Measurements from ENCODE around the gene AKAP12.

The AKAP12 gene

DNA sequence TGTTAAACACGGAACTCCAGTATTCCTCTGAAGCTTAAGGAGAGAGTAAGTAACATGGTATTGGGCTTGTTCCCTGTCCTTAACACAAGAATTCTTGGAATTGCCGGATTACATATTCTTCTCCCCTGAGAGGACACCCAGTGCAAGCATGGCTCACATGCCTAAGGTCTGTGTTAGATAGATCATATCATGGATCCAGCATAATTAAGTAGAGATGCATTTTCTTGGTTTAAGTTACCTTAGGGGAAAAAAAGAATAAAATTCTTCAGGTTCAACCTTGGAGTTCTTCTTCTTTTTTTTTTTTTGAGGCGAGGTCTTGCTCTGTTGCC lies 53.9 kb downstream of the AKAP12 start:
- TF ChIP-seq REST (IDR thresholded peaks at IDR 0.05; ENCODE audit: low read depth) (no peak), CEBPB (IDR thresholded peaks at IDR 0.05) (no peak), YY1 (IDR thresholded peaks at IDR 0.05; ENCODE audit: low read depth) (no peak), TEAD4 (IDR thresholded peaks at IDR 0.05) (no peak), FOXM1 (IDR thresholded peaks at IDR 0.05; ENCODE audit: borderline replicate concordance, low read depth) (no peak), NFIC (IDR thresholded peaks at IDR 0.05) (no peak), TCF12 (IDR thresholded peaks at IDR 0.05; ENCODE audit: low read depth) (no peak), ZBTB7A (IDR thresholded peaks at IDR 0.05; ENCODE audit: low read depth) (no peak), EP300 (IDR thresholded peaks at IDR 0.05; ENCODE audit: borderline replicate concordance) (no peak), RAD21 (IDR thresholded peaks at IDR 0.05; ENCODE audit: low read depth) (no peak), TAF1 (IDR thresholded peaks at IDR 0.05; ENCODE audit: low read depth) (no peak), EGR1 (IDR thresholded peaks at IDR 0.05) (no peak), CREB1 (IDR thresholded peaks at IDR 0.05; ENCODE audit: low read depth) (no peak)
- TF ChIP-seq, protein P1, sequence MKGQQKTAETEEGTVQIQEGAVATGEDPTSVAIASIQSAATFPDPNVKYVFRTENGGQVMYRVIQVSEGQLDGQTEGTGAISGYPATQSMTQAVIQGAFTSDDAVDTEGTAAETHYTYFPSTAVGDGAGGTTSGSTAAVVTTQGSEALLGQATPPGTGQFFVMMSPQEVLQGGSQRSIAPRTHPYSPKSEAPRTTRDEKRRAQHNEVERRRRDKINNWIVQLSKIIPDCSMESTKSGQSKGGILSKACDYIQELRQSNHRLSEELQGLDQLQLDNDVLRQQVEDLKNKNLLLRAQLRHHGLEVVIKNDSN (IDR thresholded peaks at IDR 0.05) = no peak
- TF ChIP-seq, protein P2, sequence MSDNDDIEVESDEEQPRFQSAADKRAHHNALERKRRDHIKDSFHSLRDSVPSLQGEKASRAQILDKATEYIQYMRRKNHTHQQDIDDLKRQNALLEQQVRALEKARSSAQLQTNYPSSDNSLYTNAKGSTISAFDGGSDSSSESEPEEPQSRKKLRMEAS (IDR thresholded peaks at IDR 0.05) = no peak

DNA sequence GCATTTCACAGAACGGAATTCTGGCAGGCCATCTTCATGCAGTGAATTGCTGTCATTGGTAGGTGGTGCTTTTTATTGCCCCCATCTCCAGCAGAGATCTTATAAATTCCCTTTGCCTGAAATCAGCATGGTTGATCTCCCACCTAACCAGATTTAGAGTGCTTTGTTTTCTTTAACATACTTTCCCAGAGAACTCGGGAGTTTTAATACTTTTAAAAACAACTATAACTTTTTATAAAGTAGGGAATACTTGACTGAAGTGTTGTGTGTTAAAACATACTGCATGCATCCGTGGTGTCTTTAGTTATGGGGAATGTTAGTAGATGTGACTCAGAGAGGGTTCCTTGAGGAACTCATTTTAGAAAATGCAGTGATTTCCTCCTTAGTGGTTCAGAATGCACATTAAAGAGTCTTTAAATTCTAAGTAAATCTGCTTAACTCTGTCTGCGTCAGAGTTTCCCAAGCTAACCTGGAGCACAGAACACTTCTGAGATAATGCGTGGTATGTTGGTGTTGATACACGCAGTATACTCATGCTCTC lies 54.9 kb downstream of the AKAP12 start:
- TF ChIP-seq CEBPB (IDR thresholded peaks at IDR 0.05) = no peak
- no peak for TF ChIP-seq ZBTB7A (IDR thresholded peaks at IDR 0.05; ENCODE audit: low read depth)

DNA sequence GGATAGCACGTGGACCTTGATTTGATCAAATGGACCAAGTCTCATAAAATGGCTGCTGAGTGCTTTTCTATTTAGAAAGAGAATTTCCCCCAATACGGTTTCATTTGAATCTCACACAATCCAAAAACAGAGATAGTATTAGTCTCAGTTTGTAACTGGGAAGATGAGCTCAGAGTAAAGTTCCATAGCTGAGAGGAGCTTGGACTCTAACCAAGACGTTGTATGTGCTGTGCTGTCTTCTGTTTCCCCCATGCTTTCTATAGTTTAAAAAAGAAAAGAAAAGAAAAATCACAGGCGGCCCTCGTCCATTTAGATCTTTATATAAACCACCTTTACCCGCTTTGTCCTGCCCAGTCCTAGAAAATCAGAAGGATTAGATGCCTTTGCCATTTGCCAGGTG lies 58.1 kb downstream of the AKAP12 start:
- TF ChIP-seq ZBTB7A (IDR thresholded peaks at IDR 0.05; ENCODE audit: low read depth) = no peak
- no peak for TF ChIP-seq CREB1 (IDR thresholded peaks at IDR 0.05; ENCODE audit: low read depth)
- TF ChIP-seq FOXM1 (IDR thresholded peaks at IDR 0.05; ENCODE audit: borderline replicate concordance, low read depth) = no peak
- TF ChIP-seq EGR1 (IDR thresholded peaks at IDR 0.05) = no peak
- TF ChIP-seq, protein P1 (IDR thresholded peaks at IDR 0.05) = no peak
- TF ChIP-seq CEBPB (IDR thresholded peaks at IDR 0.05) = no peak
- TF ChIP-seq TEAD4 (IDR thresholded peaks at IDR 0.05) = no peak
- no peak for TF ChIP-seq EP300 (IDR thresholded peaks at IDR 0.05; ENCODE audit: borderline replicate concordance)
- TF ChIP-seq REST (IDR thresholded peaks at IDR 0.05; ENCODE audit: low read depth) = no peak
- TF ChIP-seq YY1 (IDR thresholded peaks at IDR 0.05; ENCODE audit: low read depth) = no peak
- TF ChIP-seq TCF12 (IDR thresholded peaks at IDR 0.05; ENCODE audit: low read depth) = no peak
- TF ChIP-seq, protein P2 (IDR thresholded peaks at IDR 0.05) = no peak
- TF ChIP-seq NFIC (IDR thresholded peaks at IDR 0.05) = no peak
- TF ChIP-seq TAF1 (IDR thresholded peaks at IDR 0.05; ENCODE audit: low read depth) = no peak
- TF ChIP-seq RAD21 (IDR thresholded peaks at IDR 0.05; ENCODE audit: low read depth) = no peak

DNA sequence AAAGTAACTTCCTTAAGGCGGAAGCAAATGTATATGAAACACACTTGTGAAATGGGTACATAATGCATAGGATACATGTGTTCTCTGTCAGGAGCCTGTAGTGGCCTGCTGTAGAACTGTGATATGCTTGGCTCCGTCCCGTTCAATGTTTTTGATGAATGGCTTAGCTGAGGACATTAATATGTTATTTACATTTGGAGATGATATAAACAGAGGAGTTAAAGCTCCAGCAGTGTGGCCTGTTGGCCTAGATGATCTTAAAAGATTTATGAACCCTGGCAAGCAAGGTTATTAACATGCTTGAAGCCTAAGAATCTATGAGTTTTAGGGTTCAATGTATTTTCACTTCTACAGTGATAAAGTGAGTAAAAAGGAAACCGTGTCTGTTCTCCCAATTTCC lies 59.2 kb downstream of the AKAP12 start:
- TF ChIP-seq, protein P1 (IDR thresholded peaks at IDR 0.05) = no peak
- TF ChIP-seq TAF1 (IDR thresholded peaks at IDR 0.05; ENCODE audit: low read depth) (no peak), TCF12 (IDR thresholded peaks at IDR 0.05; ENCODE audit: low read depth) (no peak), REST (IDR thresholded peaks at IDR 0.05; ENCODE audit: low read depth) (no peak), ZBTB7A (IDR thresholded peaks at IDR 0.05; ENCODE audit: low read depth) (no peak), EP300 (IDR thresholded peaks at IDR 0.05; ENCODE audit: borderline replicate concordance) (no peak), RAD21 (IDR thresholded peaks at IDR 0.05; ENCODE audit: low read depth) (no peak), YY1 (IDR thresholded peaks at IDR 0.05; ENCODE audit: low read depth) (no peak), CREB1 (IDR thresholded peaks at IDR 0.05; ENCODE audit: low read depth) (no peak), FOXM1 (IDR thresholded peaks at IDR 0.05; ENCODE audit: borderline replicate concordance, low read depth) (no peak), CEBPB (IDR thresholded peaks at IDR 0.05) (no peak), EGR1 (IDR thresholded peaks at IDR 0.05) (no peak), NFIC (IDR thresholded peaks at IDR 0.05) (no peak), TEAD4 (IDR thresholded peaks at IDR 0.05) (no peak)
- TF ChIP-seq, protein P2 (IDR thresholded peaks at IDR 0.05) = no peak
